H1 (cell line): ENCODE data around the gene MUC5AC.

Experiments
- CEBPB ChIP-seq: IDR thresholded peaks from 2 replicates; pipeline ENCODE4 v1.6.1; 2012; ENCODE audit warnings: low read depth, low read length
- CHD2 ChIP-seq: IDR thresholded peaks from 2 replicates; pipeline ENCODE4 v1.6.1; 2012; ENCODE audit warnings: low read length, improper control_type of control experiment
- EZH2 ChIP-seq: fragments of 200-600 bp; sonication (generic); IDR thresholded peaks from 2 replicates; pipeline ENCODE4 v1.7.1; 2012; ENCODE audit warnings: low read depth, mild to moderate bottlenecking, moderate library complexity, low read length, inconsistent platforms; ENCODE audit not compliant: severe bottlenecking
- KDM1A ChIP-seq: fragments of 200-600, 300-600 bp; sonication (generic); IDR thresholded peaks from 2 replicates; pipeline ENCODE4 v1.7.1; 2016; ENCODE audit warnings: mild to moderate bottlenecking, low read length, borderline replicate concordance
- POLR2A ChIP-seq, 2 experiments: IDR thresholded peaks; 1 replicate in 1 of 2; 2 replicates in 1 of 2; pipeline ENCODE4 v1.6.1; 2011; ENCODE audit warnings: low read depth in 2 of 2, low read length in 2 of 2, mild to moderate bottlenecking in 2 of 2; ENCODE audit errors: control extremely low read depth in 1 of 2
- POLR2AphosphoS5 ChIP-seq: IDR thresholded peaks from 2 replicates; pipeline ENCODE4 v1.6.1; 2011; ENCODE audit warnings: low read depth, low read length
- RFX5 ChIP-seq: IDR thresholded peaks from 2 replicates; pipeline ENCODE4 v1.6.1; 2011; ENCODE audit warnings: low read depth, low read length, improper control_type of control experiment, borderline replicate concordance
- SIX5 ChIP-seq: IDR thresholded peaks from 2 replicates; pipeline ENCODE4 v1.6.1; 2011; ENCODE audit warnings: mild to moderate bottlenecking, low read depth, low read length
- SP1 ChIP-seq: IDR thresholded peaks from 2 replicates; pipeline ENCODE4 v1.6.1; 2011; ENCODE audit warnings: low read depth, low read length
- ZNF274 ChIP-seq: IDR thresholded peaks from 2 replicates; pipeline ENCODE4 v1.7.0; 2012; ENCODE audit warnings: low read length, borderline replicate concordance; ENCODE audit errors: extremely low read depth
- TF ChIP-seq, protein P1 (sequence below): IDR thresholded peaks from 2 replicates; pipeline ENCODE4 v1.6.1; 2012; ENCODE audit warnings: inconsistent platforms
- TF ChIP-seq, protein P2 (sequence below), 3 experiments: IDR thresholded peaks; 1 replicate in 2 of 3; 2 replicates in 1 of 3; pipeline versions ENCODE4 v1.5.1 to v1.6.1; 2011; ENCODE audit warnings: low read length in 3 of 3, mild to moderate bottlenecking in 3 of 3, inconsistent platforms in 2 of 3, low read depth in 1 of 3, moderate library complexity in 1 of 3; ENCODE audit not compliant: insufficient read depth in 1 of 3; ENCODE audit errors: control extremely low read depth in 1 of 3
- TF ChIP-seq, protein P3 (sequence below): IDR thresholded peaks from 2 replicates; pipeline ENCODE4 v1.6.1; 2011; ENCODE audit warnings: low read length, improper control_type of control experiment

DNA sequence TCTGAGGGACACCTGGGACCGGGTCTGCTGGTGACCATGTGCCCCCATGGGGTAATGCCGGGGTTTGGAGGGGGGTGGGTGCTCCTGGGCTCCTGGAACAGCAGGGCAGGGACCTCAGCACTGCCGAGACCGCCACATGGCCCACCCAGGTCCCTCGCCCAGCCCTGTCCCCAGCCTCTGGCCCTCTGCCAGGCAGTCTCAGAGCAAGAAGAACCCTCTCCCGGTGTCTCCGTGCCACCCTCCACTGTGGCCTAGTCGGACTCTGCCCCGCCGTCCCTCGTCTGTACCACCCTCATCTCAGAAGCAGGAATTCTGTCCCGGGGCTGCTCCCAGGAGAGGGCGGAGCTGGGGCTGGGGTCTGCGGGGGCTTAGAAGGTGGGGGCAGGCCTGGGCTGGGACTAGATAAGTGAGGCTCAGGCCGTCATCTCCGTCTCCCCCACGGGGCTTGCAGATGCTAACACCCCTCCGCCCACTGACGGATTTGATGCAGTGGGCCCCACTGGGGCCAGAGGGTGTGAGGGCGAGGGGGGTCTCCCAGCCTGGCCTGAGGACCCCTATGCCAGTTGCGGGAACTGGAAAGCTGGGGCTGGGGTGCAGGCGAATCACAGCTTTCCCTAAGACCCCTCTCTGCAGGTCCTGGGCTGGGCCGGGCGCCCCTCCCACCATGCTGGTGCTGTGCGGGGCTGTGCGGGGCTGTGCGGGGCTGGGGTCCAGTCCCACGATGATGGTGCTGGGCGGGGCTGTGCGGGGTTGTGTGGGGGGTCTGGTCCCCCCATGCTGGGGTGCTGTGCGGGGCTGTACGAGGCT is 1.1 kb downstream of the MUC5AC start:
- TF ChIP-seq POLR2AphosphoS5 (no peak), ZNF274 (no peak), POLR2A (IDR thresholded peaks at IDR 0.05; ENCODE audit: control extremely low read depth in 1 of 2, low read depth in 2 of 2, low read length in 2 of 2) (no peak), SIX5 (no peak), SP1 (no peak), CEBPB (no peak), KDM1A (no peak), EZH2 (no peak), CHD2 (no peak), RFX5 (no peak)
- TF ChIP-seq, protein P1, sequence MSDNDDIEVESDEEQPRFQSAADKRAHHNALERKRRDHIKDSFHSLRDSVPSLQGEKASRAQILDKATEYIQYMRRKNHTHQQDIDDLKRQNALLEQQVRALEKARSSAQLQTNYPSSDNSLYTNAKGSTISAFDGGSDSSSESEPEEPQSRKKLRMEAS, result no peak
- TF ChIP-seq, protein P2, sequence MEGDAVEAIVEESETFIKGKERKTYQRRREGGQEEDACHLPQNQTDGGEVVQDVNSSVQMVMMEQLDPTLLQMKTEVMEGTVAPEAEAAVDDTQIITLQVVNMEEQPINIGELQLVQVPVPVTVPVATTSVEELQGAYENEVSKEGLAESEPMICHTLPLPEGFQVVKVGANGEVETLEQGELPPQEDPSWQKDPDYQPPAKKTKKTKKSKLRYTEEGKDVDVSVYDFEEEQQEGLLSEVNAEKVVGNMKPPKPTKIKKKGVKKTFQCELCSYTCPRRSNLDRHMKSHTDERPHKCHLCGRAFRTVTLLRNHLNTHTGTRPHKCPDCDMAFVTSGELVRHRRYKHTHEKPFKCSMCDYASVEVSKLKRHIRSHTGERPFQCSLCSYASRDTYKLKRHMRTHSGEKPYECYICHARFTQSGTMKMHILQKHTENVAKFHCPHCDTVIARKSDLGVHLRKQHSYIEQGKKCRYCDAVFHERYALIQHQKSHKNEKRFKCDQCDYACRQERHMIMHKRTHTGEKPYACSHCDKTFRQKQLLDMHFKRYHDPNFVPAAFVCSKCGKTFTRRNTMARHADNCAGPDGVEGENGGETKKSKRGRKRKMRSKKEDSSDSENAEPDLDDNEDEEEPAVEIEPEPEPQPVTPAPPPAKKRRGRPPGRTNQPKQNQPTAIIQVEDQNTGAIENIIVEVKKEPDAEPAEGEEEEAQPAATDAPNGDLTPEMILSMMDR (IDR thresholded peaks at IDR 0.05; ENCODE audit: control extremely low read depth in 1 of 3, insufficient read depth in 1 of 3, low read depth in 1 of 3, low read length in 3 of 3), result no peak
- TF ChIP-seq, protein P3, sequence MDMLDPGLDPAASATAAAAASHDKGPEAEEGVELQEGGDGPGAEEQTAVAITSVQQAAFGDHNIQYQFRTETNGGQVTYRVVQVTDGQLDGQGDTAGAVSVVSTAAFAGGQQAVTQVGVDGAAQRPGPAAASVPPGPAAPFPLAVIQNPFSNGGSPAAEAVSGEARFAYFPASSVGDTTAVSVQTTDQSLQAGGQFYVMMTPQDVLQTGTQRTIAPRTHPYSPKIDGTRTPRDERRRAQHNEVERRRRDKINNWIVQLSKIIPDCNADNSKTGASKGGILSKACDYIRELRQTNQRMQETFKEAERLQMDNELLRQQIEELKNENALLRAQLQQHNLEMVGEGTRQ, result no peak
